ENCODE data around the gene UBE2Q1.
"Not testable (repeated sequence)": the region's sequence is repeated elsewhere in the genome, so short reads cannot be mapped to it uniquely, and the experiment has no call there.

The UBE2Q1 gene

DNA sequence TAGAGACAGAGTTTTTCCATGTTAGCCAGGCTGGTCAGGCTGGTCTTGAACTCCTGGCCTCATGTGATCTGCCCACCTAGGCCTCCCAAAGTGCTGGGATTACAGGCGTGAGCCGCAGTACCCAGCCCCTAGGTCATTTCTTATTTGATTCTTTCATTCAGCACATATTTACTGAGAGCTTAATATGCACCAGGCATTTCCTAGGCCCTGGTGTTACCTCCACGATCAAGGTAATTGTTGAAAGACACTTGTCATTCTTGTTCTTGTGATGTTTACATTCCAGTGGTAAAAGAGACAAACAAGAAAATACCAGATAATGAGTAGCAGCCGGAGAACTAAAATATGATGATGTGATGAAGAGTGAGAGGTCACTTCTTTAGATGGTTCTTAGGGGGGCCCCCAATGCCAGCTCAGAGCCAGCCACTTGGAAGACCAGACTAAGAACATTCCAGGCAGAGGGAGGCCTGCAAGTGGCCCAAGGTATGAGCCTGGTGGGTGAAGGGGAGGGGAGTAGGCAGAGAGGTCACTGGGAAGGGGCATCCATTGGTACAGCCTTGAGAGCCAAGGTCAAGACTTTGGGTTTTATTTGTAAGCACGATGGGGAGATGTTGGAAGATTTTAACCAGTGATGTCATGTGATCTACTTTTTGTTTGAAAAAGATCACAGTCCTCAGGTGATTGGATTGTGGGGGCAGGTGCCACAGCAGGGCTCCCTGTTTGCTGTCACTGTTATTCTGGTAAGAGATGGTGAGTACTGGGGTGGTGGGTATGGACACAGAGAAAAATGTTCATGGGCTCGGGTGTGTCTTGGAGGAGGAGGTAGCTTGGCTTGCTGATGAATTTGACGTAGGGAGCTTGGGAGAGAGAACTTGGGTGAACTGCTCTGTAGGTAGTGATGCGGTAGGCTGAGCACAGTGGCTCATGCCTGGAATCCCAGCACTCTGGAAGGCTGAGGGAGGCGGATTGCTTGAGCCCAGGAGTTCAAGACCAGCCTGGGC lies 18.7 kb downstream of the UBE2Q1 start:
- DNase-seq (ENCODE audit: extremely low spot score) = no peak
- ChIA-PET POLR2A (no interaction called here), CTCF (no interaction called here)
- TF ChIP-seq ELF4 (IDR thresholded peaks at IDR 0.05) (no peak), FOXK2 (IDR thresholded peaks at IDR 0.05) (no peak), NFRKB (IDR thresholded peaks at IDR 0.05) (no peak), CTBP1 (IDR thresholded peaks at IDR 0.05; ENCODE audit: borderline replicate concordance) (no peak), FOXA1 (IDR thresholded peaks at IDR 0.05) (no peak), SP1 (IDR thresholded peaks at IDR 0.05) (no peak), LEF1 (IDR thresholded peaks at IDR 0.05; ENCODE audit: borderline replicate concordance) (no peak), ZNF384 (IDR thresholded peaks at IDR 0.05) (no peak), TARDBP (IDR thresholded peaks at IDR 0.05) (no peak), HDGF (IDR thresholded peaks at IDR 0.05; ENCODE audit: borderline replicate concordance) (no peak), ARNT (IDR thresholded peaks at IDR 0.05) (no peak), FOXM1 (IDR thresholded peaks at IDR 0.05; ENCODE audit: borderline replicate concordance) (no peak), BHLHE40 (IDR thresholded peaks at IDR 0.05; ENCODE audit: borderline replicate concordance) (no peak), L3MBTL2 (conservative IDR thresholded peaks at IDR 0.05) (no peak), SUZ12 (IDR thresholded peaks at IDR 0.05) (no peak)
- TF ChIP-seq, protein P1, sequence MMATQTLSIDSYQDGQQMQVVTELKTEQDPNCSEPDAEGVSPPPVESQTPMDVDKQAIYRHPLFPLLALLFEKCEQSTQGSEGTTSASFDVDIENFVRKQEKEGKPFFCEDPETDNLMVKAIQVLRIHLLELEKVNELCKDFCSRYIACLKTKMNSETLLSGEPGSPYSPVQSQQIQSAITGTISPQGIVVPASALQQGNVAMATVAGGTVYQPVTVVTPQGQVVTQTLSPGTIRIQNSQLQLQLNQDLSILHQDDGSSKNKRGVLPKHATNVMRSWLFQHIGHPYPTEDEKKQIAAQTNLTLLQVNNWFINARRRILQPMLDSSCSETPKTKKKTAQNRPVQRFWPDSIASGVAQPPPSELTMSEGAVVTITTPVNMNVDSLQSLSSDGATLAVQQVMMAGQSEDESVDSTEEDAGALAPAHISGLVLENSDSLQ (IDR thresholded peaks at IDR 0.05) = no peak

DNA sequence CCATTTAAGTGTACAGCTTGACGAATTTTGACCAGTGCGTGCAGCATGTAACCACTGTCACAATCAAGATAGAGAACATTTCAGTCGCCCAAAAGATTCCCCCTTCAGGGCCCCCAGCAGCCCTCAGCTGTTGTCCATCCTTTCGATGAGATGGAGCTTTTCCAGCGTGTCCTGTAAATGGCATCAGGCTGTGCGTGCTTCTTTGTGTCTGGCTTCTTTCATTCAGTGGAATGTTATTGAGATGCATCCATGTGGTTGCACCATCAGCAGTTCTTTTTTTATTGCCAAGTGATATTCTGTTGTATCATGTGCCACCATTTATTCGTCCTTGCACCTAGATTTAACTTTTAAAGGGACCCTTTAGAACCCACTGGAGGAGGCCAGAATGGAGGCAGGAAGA lies 21.9 kb downstream of the UBE2Q1 start:
- POLR2A ChIA-PET = no interaction called here
- TF ChIP-seq FOXM1 (IDR thresholded peaks at IDR 0.05; ENCODE audit: borderline replicate concordance) (no peak), CTBP1 (IDR thresholded peaks at IDR 0.05; ENCODE audit: borderline replicate concordance) (no peak)
- CTCF ChIA-PET = no interaction called here
- DNase-seq (ENCODE audit: extremely low spot score) = no peak

DNA sequence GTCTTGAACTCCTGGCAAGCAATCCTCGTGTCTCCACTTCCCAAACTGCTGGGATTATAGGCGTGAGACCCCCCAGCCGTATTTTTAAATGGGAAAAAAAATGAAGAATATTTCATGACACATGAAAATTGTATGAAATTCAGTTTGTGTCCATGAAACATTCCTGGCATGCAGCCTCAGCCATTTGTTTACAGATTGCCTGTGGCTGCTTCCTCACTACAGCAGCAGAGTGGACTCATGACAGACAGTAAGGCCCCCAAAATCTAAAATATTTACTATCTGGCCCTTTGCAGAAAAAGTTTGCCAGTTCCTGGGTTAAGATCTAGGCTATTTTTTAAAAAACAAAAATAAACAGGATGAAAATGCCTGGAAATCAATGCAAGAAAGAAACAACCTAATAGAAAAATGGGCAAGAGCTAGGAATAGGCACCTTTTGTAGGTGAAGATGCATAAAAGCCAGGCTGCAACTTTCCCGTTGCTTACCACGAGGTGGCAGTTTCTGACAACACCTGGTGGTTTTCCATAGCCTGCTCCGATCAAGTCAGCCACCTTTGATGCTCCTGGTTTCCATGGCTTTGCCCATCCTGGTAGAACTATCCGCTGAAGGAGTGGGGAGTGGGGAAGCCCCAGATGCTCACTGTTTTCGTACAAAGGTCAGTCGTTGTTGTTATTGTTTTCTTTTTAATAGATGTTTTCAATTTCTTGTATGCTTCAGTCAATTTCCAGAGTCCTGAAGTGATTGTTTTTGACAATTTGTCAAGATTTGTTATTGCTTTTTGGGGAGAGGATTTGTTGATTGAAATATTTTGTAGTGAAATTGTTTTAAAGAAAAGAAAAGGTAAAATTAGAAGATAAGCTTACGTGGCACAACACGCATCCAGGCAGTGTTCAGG lies 24.3 kb downstream of the UBE2Q1 start:
- POLR2A ChIA-PET = no interaction called here
- CTCF ChIA-PET = interaction anchor here (2.0 kb wide), 1 partner anchor 13 kb away, joined by 9 read pairs; no protein-coding TSS in a partner anchor

DNA sequence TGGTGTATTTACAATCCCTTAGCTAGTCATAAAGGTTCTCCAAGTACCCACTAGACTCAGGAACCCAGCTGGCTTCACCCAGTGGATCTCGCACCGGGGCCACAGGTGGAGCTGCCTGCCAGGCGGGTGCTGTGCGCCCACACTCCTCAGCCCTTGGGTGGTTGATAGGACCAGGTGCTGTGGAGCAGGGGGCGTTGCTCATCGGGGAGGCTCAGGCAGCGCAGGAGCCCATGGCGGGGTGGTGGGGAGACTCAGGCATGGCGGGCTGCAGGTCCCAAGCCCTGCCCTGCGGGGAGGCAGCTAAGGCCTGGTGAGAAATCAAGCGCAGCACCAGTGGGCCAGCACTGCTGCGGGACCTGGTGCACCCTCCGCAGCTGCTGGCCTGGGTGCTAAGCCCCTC lies 26.5 kb downstream of the UBE2Q1 start:
- CTCF ChIA-PET = interaction anchor here (0.6 to 1.6 kb wide), 2 partner anchors 15 to 530 kb away, joined by 3 to 5 read pairs; no protein-coding TSS in a partner anchor
- POLR2A ChIA-PET; DNase-seq (ENCODE audit: extremely low spot score): not testable (repeated sequence)

More for the DNA sequence above, 24.3 kb downstream of the UBE2Q1 start:
- no peak for TF ChIP-seq ZNF384 (IDR thresholded peaks at IDR 0.05)
- TF ChIP-seq BHLHE40 (IDR thresholded peaks at IDR 0.05; ENCODE audit: borderline replicate concordance) = no peak
- TF ChIP-seq TARDBP (IDR thresholded peaks at IDR 0.05) = no peak
- no peak for TF ChIP-seq ELF4 (IDR thresholded peaks at IDR 0.05)
- TF ChIP-seq, protein P1 (IDR thresholded peaks at IDR 0.05) = no peak
- TF ChIP-seq HDGF (IDR thresholded peaks at IDR 0.05; ENCODE audit: borderline replicate concordance) = no peak
- no peak for TF ChIP-seq NFRKB (IDR thresholded peaks at IDR 0.05)
- DNase-seq (ENCODE audit: extremely low spot score) = peak; percentile 78

DNA sequence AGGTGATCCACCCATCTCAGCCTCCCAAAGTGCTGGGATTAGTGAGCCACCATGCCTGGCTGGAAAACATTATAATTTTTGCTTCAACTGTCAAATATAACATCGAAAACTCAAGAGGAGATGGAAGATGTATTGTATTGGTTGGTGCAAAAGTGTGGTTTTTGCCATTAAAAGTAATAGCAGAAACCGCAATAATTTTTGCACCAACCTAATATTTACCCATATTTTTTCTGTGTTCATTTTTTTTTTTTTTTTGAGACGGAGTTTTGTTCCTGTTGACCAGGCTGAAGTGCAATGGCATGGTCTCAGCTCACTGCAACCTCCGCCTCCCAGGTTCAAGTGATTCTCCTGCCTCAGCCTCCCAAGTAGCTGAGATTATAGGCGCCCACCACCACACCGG lies 29.2 kb downstream of the UBE2Q1 start:
- DNase-seq (ENCODE audit: extremely low spot score) = no peak
- POLR2A ChIA-PET = no interaction called here
- CTCF ChIA-PET = interaction anchor here (2.1 kb wide), 1 partner anchor 17 kb away, joined by 5 read pairs; no protein-coding TSS in a partner anchor
- TF ChIP-seq SUZ12 (IDR thresholded peaks at IDR 0.05) (no peak), ZNF384 (IDR thresholded peaks at IDR 0.05) (no peak), HDGF (IDR thresholded peaks at IDR 0.05; ENCODE audit: borderline replicate concordance) (no peak), ELF4 (IDR thresholded peaks at IDR 0.05) (no peak), SP1 (IDR thresholded peaks at IDR 0.05) (no peak), NFRKB (IDR thresholded peaks at IDR 0.05) (no peak), FOXK2 (IDR thresholded peaks at IDR 0.05) (no peak), LEF1 (IDR thresholded peaks at IDR 0.05; ENCODE audit: borderline replicate concordance) (no peak), CTBP1 (IDR thresholded peaks at IDR 0.05; ENCODE audit: borderline replicate concordance) (no peak), L3MBTL2 (conservative IDR thresholded peaks at IDR 0.05) (no peak), ARNT (IDR thresholded peaks at IDR 0.05) (no peak)

DNA sequence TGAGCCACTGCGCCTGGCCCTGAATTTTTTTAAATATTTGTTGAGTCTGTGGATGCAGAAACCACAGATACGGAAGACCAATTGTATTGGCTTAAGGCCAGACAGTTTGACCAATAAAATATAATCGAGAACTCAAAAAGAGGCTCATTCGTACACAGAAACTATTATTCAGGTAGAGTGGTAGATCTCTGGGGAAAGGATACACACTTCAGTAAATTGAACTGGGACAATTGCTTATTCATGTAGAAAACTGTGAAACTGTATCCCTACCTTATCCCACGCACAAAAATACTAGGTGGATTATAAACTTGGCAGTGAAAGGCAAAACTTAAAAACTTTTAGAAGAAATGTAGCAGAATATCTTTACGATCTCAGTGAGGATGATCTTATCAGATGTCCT lies 31.3 kb downstream of the UBE2Q1 start:
- ChIA-PET POLR2A (no interaction called here), CTCF (no interaction called here)
- TF ChIP-seq ARNT (IDR thresholded peaks at IDR 0.05) (no peak), HDGF (IDR thresholded peaks at IDR 0.05; ENCODE audit: borderline replicate concordance) (no peak)

DNA sequence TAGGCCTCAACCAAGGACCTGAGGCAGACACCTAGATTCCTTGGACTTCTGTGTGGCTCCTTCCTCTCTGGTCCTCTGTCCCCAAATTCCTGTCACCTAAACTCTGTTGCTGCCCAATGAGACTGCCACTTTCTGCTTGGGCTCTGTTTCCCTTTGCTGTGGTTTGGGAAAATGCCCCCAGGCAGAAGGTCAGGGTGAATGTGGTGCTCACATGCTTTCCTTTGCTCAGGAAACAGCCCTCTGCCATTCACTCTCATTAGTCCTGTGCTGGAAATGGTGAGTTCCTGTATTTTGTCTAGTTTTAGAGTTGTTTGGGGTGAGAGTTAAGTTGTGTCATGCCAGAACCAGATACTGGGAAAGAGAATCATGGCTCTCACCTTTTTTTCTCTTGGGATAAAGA lies 33.6 kb downstream of the UBE2Q1 start:
- TF ChIP-seq ARNT (IDR thresholded peaks at IDR 0.05) = no peak
- TF ChIP-seq LEF1 (IDR thresholded peaks at IDR 0.05; ENCODE audit: borderline replicate concordance) = no peak
- no peak for TF ChIP-seq NFRKB (IDR thresholded peaks at IDR 0.05)
- no peak for TF ChIP-seq SUZ12 (IDR thresholded peaks at IDR 0.05)
- TF ChIP-seq FOXK2 (IDR thresholded peaks at IDR 0.05) = no peak
- no peak for TF ChIP-seq ZNF384 (IDR thresholded peaks at IDR 0.05)
- no peak for TF ChIP-seq SP1 (IDR thresholded peaks at IDR 0.05)
- no peak for TF ChIP-seq CTBP1 (IDR thresholded peaks at IDR 0.05; ENCODE audit: borderline replicate concordance)
- TF ChIP-seq FOXM1 (IDR thresholded peaks at IDR 0.05; ENCODE audit: borderline replicate concordance) = no peak
- TF ChIP-seq ELF4 (IDR thresholded peaks at IDR 0.05) = no peak
- no peak for TF ChIP-seq L3MBTL2 (conservative IDR thresholded peaks at IDR 0.05)
- TF ChIP-seq, protein P1 (IDR thresholded peaks at IDR 0.05) = no peak
- TF ChIP-seq FOXA1 (IDR thresholded peaks at IDR 0.05) = no peak
- TF ChIP-seq HDGF (IDR thresholded peaks at IDR 0.05; ENCODE audit: borderline replicate concordance) = no peak
- TF ChIP-seq BHLHE40 (IDR thresholded peaks at IDR 0.05; ENCODE audit: borderline replicate concordance) = no peak
- no peak for TF ChIP-seq TARDBP (IDR thresholded peaks at IDR 0.05)
- ChIA-PET POLR2A (no interaction called here), CTCF (no interaction called here)
- no peak for DNase-seq (ENCODE audit: extremely low spot score)

More for the DNA sequence above, 31.3 kb downstream of the UBE2Q1 start:
- DNase-seq (ENCODE audit: extremely low spot score) = no peak

Measured in HEK293T (cell line).